GM12878 (cell line): ENCODE measurements around the gene LRRIQ4. TPM values are rescaled to one million over a fixed set of nuclear protein-coding genes. Genes with fewer than 3 reads are reported as not detected.

Experiments used
- ATF3 ChIP-seq: IDR thresholded peaks from 2 replicates; pipeline ENCODE4 v1.6.1; 2011; ENCODE audit warnings: low read depth, mild to moderate bottlenecking, low read length, moderate library complexity, borderline replicate concordance; ENCODE audit errors: extremely low read depth
- BCL3 ChIP-seq: IDR thresholded peaks from 2 replicates; pipeline ENCODE4 v1.6.1; 2011; ENCODE audit warnings: borderline replicate concordance, low read depth, mild to moderate bottlenecking, moderate library complexity, low read length; ENCODE audit not compliant: insufficient read depth, poor library complexity, severe bottlenecking
- BHLHE40 ChIP-seq, 2 experiments: fragments of 450-650 bp in 1 of 2; IDR thresholded peaks; 2 replicates each; pipeline ENCODE4 v1.6.1; 2011 to 2017; ENCODE audit warnings: low read depth in 2 of 2, borderline replicate concordance in 1 of 2, improper control_type of control experiment in 1 of 2, low read length in 1 of 2, mild to moderate bottlenecking in 1 of 2
- CBFB ChIP-seq: IDR thresholded peaks from 2 replicates; pipeline ENCODE4 v1.6.1; 2016; ENCODE audit warnings: antibody characterized with exemption, low read depth
- CHD1 ChIP-seq: IDR thresholded peaks from 2 replicates; pipeline ENCODE4 v1.6.1; 2012; ENCODE audit warnings: low read depth, low read length, improper control_type of control experiment
- E2F8 ChIP-seq: fragments of 450-650 bp; IDR thresholded peaks from 2 replicates; pipeline ENCODE4 v1.6.1; 2018; ENCODE audit warnings: mild to moderate bottlenecking, low read depth, moderate library complexity; ENCODE audit not compliant: partially characterized antibody
- EED ChIP-seq: sonication (generic); IDR thresholded peaks from 2 replicates; pipeline ENCODE4 v1.6.1; 2016; ENCODE audit warnings: antibody characterized with exemption, low read depth
- FOS ChIP-seq: IDR thresholded peaks from 3 replicates; pipeline ENCODE4 v1.6.1; 2011; ENCODE audit warnings: borderline replicate concordance; ENCODE audit not compliant: insufficient read length; ENCODE audit errors: extremely low read depth
- HDGF ChIP-seq: fragments of 450-650 bp; IDR thresholded peaks from 2 replicates; pipeline ENCODE4 v1.6.1; 2016; ENCODE audit warnings: antibody characterized with exemption
- MEF2B ChIP-seq: fragments of 450-650 bp; IDR thresholded peaks from 2 replicates; pipeline ENCODE4 v1.6.1; 2018; ENCODE audit warnings: mild to moderate bottlenecking, moderate library complexity; ENCODE audit not compliant: partially characterized antibody, poor library complexity, severe bottlenecking
- MTA2 ChIP-seq: fragments of 450-650 bp; IDR thresholded peaks from 2 replicates; pipeline ENCODE4 v1.6.1; 2016; ENCODE audit warnings: low read depth, mild to moderate bottlenecking, moderate library complexity
- MXI1 ChIP-seq: fragments of 150-350 bp; IDR thresholded peaks from 2 replicates; pipeline ENCODE4 v1.6.1; 2011; ENCODE audit warnings: low read depth, mild to moderate bottlenecking, inconsistent platforms, low read length, improper control_type of control experiment
- MYB ChIP-seq: fragments of 150-350 bp; IDR thresholded peaks from 2 replicates; pipeline ENCODE4 v1.6.1; 2014; ENCODE audit warnings: mild to moderate bottlenecking, low read depth, low read length, borderline replicate concordance
- NR2C2 ChIP-seq: IDR thresholded peaks from 2 replicates; pipeline ENCODE4 v1.6.1; 2011; ENCODE audit warnings: borderline replicate concordance, low read depth; ENCODE audit not compliant: control insufficient read depth, insufficient read length
- RELA ChIP-seq: fragments of 450-650 bp; IDR thresholded peaks from 2 replicates; pipeline ENCODE4 v1.8.0; 2014; ENCODE audit warnings: borderline replicate concordance; ENCODE audit not compliant: partially characterized antibody
- STAT1 ChIP-seq: fragments of 450-650 bp; conservative IDR thresholded peaks from 2 replicates; pipeline ENCODE4 v1.6.1; 2014; ENCODE audit warnings: antibody characterized with exemption, mild to moderate bottlenecking
- SUPT20H ChIP-seq: IDR thresholded peaks from 2 replicates; pipeline ENCODE4 v1.6.1; 2011; ENCODE audit warnings: low read depth, mild to moderate bottlenecking, low read length, moderate library complexity, borderline replicate concordance; ENCODE audit not compliant: control insufficient read depth
- TCF3 ChIP-seq: IDR thresholded peaks from 2 replicates; pipeline ENCODE4 v1.6.1; 2012; ENCODE audit warnings: low read depth, mild to moderate bottlenecking, low read length, borderline replicate concordance; ENCODE audit not compliant: insufficient read depth
- TCF7 ChIP-seq: IDR thresholded peaks from 2 replicates; pipeline ENCODE4 v1.6.1; 2014; ENCODE audit warnings: antibody characterized with exemption, borderline replicate concordance
- ZNF207 ChIP-seq: fragments of 450-650 bp; IDR thresholded peaks from 2 replicates; pipeline ENCODE4 v1.6.1; 2014; ENCODE audit warnings: antibody characterized with exemption, mild to moderate bottlenecking, borderline replicate concordance
- polyA plus RNA-seq, 11 experiments: library from polyadenylated mRNA; depleted of rRNA in 4 of 11; unstranded in 6 of 11; stranded (reverse) in 5 of 11; fragments of >200 nt; fragmentation: Nextera tagmentation in 4 of 11; fragmentation: Illumina TruSeq in 1 of 11; extraction: Ambion mirVana in 4 of 11; extraction: Trizol in 1 of 11; gene quantifications; 1 replicate in 1 of 11; 2 replicates in 10 of 11; pipeline versions ENCODE4 v1.2.1 to v1.2.3, GENCODE V29; 2011 to 2016; ENCODE audit warnings: inconsistent platforms in 2 of 11, missing spikeins in 2 of 11, low read depth in 1 of 11
- total RNA-seq, 4 experiments: library from RNA; depleted of rRNA in 3 of 4; stranded (reverse); fragments of >200 nt in 3 of 4; fragmentation: Illumina TruSeq in 1 of 4; extraction: Trizol in 1 of 4; gene quantifications; 2 replicates each; pipeline versions ENCODE4 v1.2.1 to v1.2.3, GENCODE V29; 2013 to 2021

The LRRIQ4 gene
- total and polyA plus RNA-seq, 10 of the 15 experiments (the other 5 are each of a cell fraction or from before 2014, with no cell fraction given), result 0.06 to 0.21 (median 0.14) TPM; not detected in 3

- TF ChIP-seq CBFB (peak; percentile 79), BCL3 (peak; percentile 4), STAT1 (peak; percentile 90), HDGF (peak; percentile 73; the same call in 1 of the 2 replicates), MEF2B (no peak), ATF3 (no peak), MYB (no peak), CHD1 (0 out of 2 replicates have a peak, but pooled peaks have one; percentile 39), TCF7 (no peak), TCF3 (peak; percentile 55; the same call in 1 of the 2 replicates), SUPT20H (no peak), EED (0 out of 2 replicates have a peak, but pooled peaks have one; percentile 15), ZNF207 (no peak), MXI1 (peak; percentile 62; the same call in 1 of the 2 replicates), MTA2 (peak; percentile 8; the same call in 1 of the 2 replicates), NR2C2 (no peak), RELA (no peak), BHLHE40 (IDR thresholded peaks at IDR 0.05; ENCODE audit: borderline replicate concordance in 1 of 2, low read depth in 2 of 2, low read length in 1 of 2) (peak; percentile 21 to 39; a peak in 2 of 4 replicates), E2F8 (no peak), FOS (no peak)
Observed at GRCh38 chr3:169772897-169773816, 39.5 kb upstream of the LRRIQ4 start, which contains the start of gene MYNN (continued).
